Hypothalamus (tissue), 51 donors: ENCODE results near the gene FASTKD2.

ENCODE experiments used
- DNase-seq, 51 donors: peaks; one replicate each; lab custom pipeline; 2025; lab: John Stamatoyannopoulos, UW

Gene FASTKD2

DNA sequence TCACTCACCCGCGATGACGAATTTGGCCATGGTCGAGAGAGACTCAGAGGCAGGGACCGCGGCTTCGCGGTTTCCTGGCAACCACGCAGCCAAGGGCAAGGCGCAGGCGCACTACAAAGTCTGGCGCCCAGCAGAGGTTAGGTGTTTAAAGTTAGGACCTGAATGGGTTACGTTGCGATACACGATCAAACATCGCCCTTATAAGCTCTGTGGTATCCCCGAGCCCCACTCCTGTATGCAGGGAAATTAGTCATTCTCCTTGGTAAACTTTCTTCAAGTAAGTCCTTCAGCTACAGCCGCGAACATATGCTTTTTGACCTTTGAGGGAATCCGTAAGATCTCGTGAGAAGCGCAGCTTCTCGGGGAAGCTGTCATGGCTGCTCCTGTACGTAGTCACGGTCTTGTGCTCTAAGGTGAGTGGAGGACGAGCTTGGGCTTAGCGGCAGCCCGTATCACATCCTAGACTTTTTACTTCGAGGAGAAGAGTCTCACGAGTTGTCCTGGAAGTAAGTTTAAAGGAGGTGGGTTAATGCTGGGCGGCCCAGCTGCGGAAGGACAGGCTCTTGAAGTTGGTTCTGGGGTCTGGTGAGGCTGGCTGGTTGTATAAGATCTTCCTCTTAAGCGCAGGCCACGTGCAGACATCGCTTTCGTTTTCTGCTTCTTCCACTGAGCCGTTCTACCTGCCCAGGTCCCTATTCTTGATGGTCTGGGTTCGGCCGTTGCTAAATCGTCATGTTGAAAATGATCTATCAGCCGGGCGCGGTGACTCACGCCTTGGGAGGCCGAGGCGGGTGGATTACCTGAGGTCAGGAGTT, at the start of gene FASTKD2, which contains the start of gene MDH1B:
Gene FASTKD2, plus strand, starts transcription at position 365 of the 815 bp plus-strand sequence. CDS start 1,088 bp downstream, outside the sequence.
Gene MDH1B, minus strand, starts transcription at position 87 of the 815 bp plus-strand sequence. Its CDS starts 57 bp downstream, at position 30.
- DNase-seq = peak; percentile 37 to 97 (median 77)

DNA sequence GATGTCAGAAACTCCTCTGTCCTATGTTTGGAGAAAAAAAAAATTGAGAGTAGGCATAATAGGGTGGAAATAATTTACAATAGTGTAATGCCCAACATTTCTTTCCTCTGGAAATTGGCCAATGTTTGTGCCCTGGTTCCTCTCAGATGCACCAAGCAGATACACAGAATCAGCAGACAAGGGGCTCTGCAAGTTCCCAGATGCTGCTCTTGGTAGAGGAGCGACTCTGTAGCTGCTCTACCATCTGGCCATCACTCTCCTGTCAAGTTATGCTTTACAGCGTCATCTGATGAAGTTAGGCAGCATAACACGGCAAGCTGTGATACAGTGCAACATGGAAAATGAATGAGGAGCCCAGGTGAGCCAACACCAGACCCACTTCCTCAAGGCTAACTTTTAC, 48.8 kb upstream of the FASTKD2 start:
- DNase-seq = no peak

- no peak for DNase-seq
These were observed 47.1 kb upstream of the FASTKD2 start, which contains the start of gene DYTN for GRCh38 chr2:206718296-206718695. Gene DYTN, minus strand, starts transcription at chr2:206718396. Its CDS starts 117 bp downstream, at chr2:206718279.

DNA sequence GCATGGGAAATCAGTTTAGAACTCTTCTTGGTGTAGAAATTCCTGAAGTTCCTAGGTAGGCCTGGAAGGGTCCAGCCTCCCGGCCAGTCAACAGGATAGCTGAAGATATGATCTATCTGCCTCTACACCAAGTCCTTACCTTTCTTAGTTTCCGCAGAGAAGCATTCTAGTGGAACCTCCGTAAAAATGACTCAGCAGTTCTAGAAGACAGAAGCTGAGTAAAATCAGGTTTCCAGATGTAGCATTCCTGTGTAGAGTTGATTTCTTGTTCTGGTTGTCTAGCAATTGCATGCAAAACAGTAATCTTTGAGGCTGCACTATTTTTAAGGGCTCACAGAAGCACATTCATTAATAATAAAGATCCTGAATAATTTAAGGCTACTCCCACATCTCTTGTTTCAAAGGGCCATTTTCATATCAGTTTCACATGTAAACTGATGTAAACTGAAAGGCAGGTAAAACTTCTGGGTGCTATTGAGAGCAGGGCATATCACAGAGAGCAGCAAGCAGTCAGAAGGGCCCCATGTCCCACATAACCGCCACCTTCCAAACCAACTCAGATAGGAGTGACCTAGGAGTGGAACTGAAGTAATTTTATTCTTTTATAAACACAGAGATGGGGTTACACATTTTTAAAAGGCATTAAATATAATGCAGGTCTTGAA, 44.0 kb upstream of the FASTKD2 start:
- no peak for DNase-seq

GRCh38 chr2:206723288-206723687, 42.1 kb upstream of the FASTKD2 start:
- DNase-seq = no peak

GRCh38 chr2:206727287-206727686, 38.1 kb upstream of the FASTKD2 start:
- no peak for DNase-seq

GRCh38 chr2:206728277-206729199, 36.9 kb upstream of the FASTKD2 start:
- peak in 4 of 51 donors; percentile 0 to 50 (median 22) for DNase-seq

- DNase-seq = no peak
These were observed 32.1 kb upstream of the FASTKD2 start for GRCh38 chr2:206733341-206733740.

DNA sequence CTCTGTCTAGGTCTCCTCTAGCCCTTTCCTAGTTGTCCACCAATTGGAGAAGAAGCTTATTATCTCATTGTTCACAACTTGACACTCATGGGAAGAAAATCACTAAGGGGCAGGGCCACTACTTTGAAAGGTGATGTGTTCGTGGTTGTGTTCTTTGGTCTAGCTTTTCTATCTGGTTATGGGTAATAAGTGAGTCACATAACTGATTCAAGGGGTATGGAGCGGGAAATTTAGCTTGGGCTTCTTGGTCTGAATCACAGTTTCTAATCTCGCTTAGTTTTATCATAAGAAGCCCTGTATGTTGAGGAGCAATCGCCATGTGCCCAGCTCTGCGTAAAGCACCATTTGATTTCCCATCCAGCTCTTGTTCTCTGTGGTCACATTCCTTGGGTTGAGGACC, 28.5 kb upstream of the FASTKD2 start:
- DNase-seq = no peak

DNA sequence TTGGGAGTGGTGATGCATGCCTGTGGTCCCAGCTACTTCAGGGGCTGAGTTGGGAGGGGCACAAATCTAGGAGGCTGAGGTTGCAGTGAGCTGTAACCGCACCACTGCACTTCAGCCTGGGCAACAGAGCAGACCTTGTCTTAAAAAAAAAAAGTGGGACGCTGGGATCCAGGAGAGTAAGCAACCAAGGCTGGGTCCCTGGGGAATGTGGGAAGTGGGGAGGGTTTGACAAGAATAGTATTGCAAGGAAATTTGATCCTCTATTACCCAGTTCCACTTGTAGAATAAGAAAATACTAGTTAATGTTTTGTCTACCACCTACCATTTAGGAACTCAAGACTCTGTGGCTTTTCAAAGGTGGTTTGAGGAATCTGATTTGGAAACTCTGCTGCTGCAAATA, 26.1 kb upstream of the FASTKD2 start:
- no peak for DNase-seq

DNA sequence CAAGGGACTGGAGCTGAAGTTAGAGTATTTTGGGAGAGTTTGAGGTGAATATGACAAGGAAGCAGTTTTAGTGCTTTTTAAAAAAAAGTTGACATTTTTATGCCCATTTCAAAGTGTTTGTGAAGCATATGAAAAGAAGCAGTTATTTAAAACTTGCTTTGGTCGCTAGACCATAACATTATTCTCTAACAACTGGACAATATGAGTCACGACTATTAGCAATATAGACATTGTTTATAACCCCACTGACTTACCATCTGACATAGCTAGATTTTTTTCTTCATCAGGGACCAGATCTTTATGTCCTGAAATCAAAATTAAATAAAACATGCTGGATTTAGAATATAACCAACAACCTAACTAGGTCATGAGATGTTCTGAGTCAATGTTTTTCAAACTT, 24.6 kb upstream of the FASTKD2 start:
- DNase-seq = no peak

GRCh38 chr2:206756816-206757215, 8.6 kb upstream of the FASTKD2 start:
- DNase-seq = no peak

- peak in 3 of 51 donors; percentile 41 to 57 (median 53) for DNase-seq
These were observed 649 bp upstream of the FASTKD2 start for GRCh38 chr2:206764673-206765241.

GRCh38 chr2:206766057-206766930, 888 bp downstream of the FASTKD2 start:
- DNase-seq = no peak

DNA sequence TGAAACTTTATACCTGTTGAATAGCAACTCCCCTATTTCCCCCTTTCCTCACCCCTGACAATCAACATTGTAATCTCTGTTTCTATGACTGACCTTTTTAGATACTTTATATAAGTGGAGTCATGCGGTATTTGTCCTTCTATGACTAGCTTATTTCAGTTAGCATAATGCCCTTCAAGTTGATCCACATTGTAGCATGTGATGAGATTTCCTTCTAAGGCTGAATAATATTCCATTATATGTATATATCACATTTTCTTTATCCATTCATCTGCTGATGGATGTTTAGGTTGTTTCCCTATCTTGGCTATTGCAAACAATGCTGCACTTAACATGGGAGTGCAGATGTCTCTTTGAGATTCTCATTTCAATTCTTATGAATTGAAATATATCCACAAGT, 9.5 kb downstream of the FASTKD2 start:
- DNase-seq = no peak

- no peak for DNase-seq
These were observed 11.0 kb downstream of the FASTKD2 start for GRCh38 chr2:206776432-206776831.

DNA sequence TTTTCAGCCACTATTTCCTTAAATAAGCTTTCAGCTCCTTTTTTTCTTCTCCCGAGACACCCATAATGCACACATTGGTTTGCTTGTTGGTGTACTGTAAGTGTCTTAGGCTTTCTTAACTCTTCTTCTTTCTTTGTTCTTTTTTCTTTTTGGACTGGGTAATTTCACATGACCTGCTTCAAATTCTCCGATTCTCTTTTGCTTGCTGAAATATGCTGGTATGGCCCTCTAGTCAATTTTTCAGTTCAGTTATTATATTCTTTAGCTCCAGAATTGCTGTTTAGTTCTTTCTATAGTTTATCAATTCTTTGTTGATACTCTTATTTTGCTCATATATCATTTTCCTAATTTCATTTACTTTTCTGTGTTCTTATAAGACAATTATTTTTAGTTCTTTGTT, 15.3 kb downstream of the FASTKD2 start:
- no peak for DNase-seq

DNA sequence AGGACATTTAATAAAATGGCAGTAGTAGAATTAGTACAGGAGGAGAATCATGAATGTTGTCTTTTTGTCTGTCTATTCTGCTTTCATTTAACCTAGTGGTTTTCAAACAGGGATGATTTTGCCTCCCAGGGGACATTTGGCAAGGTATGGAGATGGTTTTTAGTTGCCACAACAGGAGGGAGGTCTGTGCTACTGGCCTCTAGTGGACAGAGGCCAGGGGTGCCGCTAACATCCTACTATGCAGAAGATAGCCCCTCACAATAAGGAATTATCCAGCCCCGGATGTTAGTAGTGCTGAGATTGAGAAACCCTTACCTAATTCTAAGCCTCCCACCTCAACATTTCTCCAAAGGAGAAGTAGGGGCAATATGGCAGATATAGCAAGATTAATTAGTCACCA, 18.3 kb downstream of the FASTKD2 start:
- no peak for DNase-seq
